Measurements from ENCODE around the gene DCTN4. TPM values are rescaled to one million over a fixed set of nuclear protein-coding genes. Genes with fewer than 3 reads are reported as not detected.
"Not testable (repeated sequence)": the region's sequence is repeated elsewhere in the genome, so short reads cannot be mapped to it uniquely, and the experiment has no call there.

Gene DCTN4
- polyA plus RNA-seq, 2 of the 4 experiments (the other 2 are of a cell fraction) = 18.7 to 38.4 TPM

GRCh38 chr5:150751096-150751891, 7.5 kb downstream of the DCTN4 start:
- Histone ChIP-seq H3K4me1 (0 out of 3 replicates have a peak, but pooled peaks cover 4% of the 10 kb centered on the region), H3K4me2 (no peak overlapping the region), H3K27ac (no peak overlapping the region), H3K9me3 (no peaks in the 10 kb centered on the region), H3K4me3 (no peak overlapping the region)
- DNase-seq (ENCODE audit: low read depth in 1 of 2, low spot score in 1 of 2) = no peak
- ATAC-seq = no peak
- POLR2A ChIA-PET = interaction anchor here (1.2 kb wide), 1 partner anchor 39 kb away, joined by 4 read pairs; no protein-coding TSS in a partner anchor
- TF ChIP-seq JUN (IDR thresholded peaks at IDR 0.05) = no peak
- TF ChIP-seq E2F6 (IDR thresholded peaks at IDR 0.05; ENCODE audit: borderline replicate concordance, low read depth) = no peak
- TF ChIP-seq SREBF2 (IDR thresholded peaks at IDR 0.05) = no peak
- TF ChIP-seq EHF (CRISPR knock-in tag; IDR thresholded peaks at IDR 0.05) = no peak
- TF ChIP-seq MAX (IDR thresholded peaks at IDR 0.05) = no peak
- no peak for TF ChIP-seq CBX2 (IDR thresholded peaks at IDR 0.05; ENCODE audit: borderline replicate concordance, low read depth)
- TF ChIP-seq POLR2AphosphoS2 (conservative IDR thresholded peaks at IDR 0.05; ENCODE audit: low read length) = no peak
- no peak for TF ChIP-seq ZSCAN20 (CRISPR knock-in tag; IDR thresholded peaks at IDR 0.05)
- TF ChIP-seq ATOH8 (CRISPR knock-in tag; IDR thresholded peaks at IDR 0.05; ENCODE audit: low read depth) = no peak
- no peak for TF ChIP-seq TP53 (CRISPR knock-in tag; IDR thresholded peaks at IDR 0.05)
- no peak for TF ChIP-seq RARB (CRISPR knock-in tag; IDR thresholded peaks at IDR 0.05)
- no peak for TF ChIP-seq RFX5 (IDR thresholded peaks at IDR 0.05)
- TF ChIP-seq HOXB5 (CRISPR knock-in tag; IDR thresholded peaks at IDR 0.05) = no peak
- no peak for TF ChIP-seq SMC3 (IDR thresholded peaks at IDR 0.05)
- TF ChIP-seq REST (IDR thresholded peaks at IDR 0.05) = no peak
- TF ChIP-seq MAZ (IDR thresholded peaks at IDR 0.05; ENCODE audit: borderline replicate concordance, low read depth, low read length) = no peak
- TF ChIP-seq PHF8 (IDR thresholded peaks at IDR 0.05; ENCODE audit: borderline replicate concordance, low read depth) = no peak
- FAIRE-seq = no peak
- CTCF ChIA-PET = interaction anchor here (0.8 to 1.0 kb wide), 2 partner anchors 11 to 27 kb away, joined by 3 to 4 read pairs; partner anchors contain the start of gene SMIM3
- 88% methylated on average over 3 of the region's 3 CpGs for WGBS (ENCODE audit: missing lambda C conversion rate)

- ATAC-seq = no peak
- Histone ChIP-seq H3K4me3 (no peak overlapping the region), H3K9me3 (no peaks in the 10 kb centered on the region), H3K4me2 (no peak overlapping the region), H3K4me1 (0 out of 3 replicates have a peak, but pooled peaks cover 4% of the 10 kb centered on the region), H3K27ac (no peak overlapping the region)
- TF ChIP-seq MAZ (IDR thresholded peaks at IDR 0.05; ENCODE audit: borderline replicate concordance, low read depth, low read length) (no peak), NR3C1 (IDR thresholded peaks at IDR 0.05) (no peak), MAX (IDR thresholded peaks at IDR 0.05) (no peak), RARB (CRISPR knock-in tag; IDR thresholded peaks at IDR 0.05) (no peak), PHF8 (IDR thresholded peaks at IDR 0.05; ENCODE audit: borderline replicate concordance, low read depth) (no peak), ZSCAN20 (CRISPR knock-in tag; IDR thresholded peaks at IDR 0.05) (no peak), CBX8 (IDR thresholded peaks at IDR 0.05) (no peak), NFE2L2 (conservative IDR thresholded peaks at IDR 0.05; ENCODE audit: low read length) (no peak), USF2 (IDR thresholded peaks at IDR 0.05) (no peak), SREBF2 (IDR thresholded peaks at IDR 0.05) (no peak), BCL3 (IDR thresholded peaks at IDR 0.05) (no peak), ATOH8 (CRISPR knock-in tag; IDR thresholded peaks at IDR 0.05; ENCODE audit: low read depth) (no peak), GATA3 (IDR thresholded peaks at IDR 0.05; ENCODE audit: borderline replicate concordance) (no peak)
- WGBS (ENCODE audit: missing lambda C conversion rate) = 86% methylated on average over 2 of the region's 2 CpGs
- DNase-seq (ENCODE audit: low read depth in 1 of 2, low spot score in 1 of 2) = no peak
- ChIA-PET POLR2A (interaction anchor here (0.8 kb wide), 1 partner anchor 8 kb away, joined by 5 read pairs; the partner anchor contains the start of gene DCTN4), CTCF (interaction anchor here (1.1 kb wide), 1 partner anchor 79 kb away, joined by 3 read pairs; no protein-coding TSS in a partner anchor)
- FAIRE-seq = no peak
Measured at GRCh38 chr5:150750469-150750868, 8.3 kb downstream of the DCTN4 start.

- H3K4me3 ChIP-seq; ATAC-seq; FAIRE-seq; H3K4me2 ChIP-seq; CTCF ChIA-PET; POLR2A ChIA-PET; DNase-seq (ENCODE audit: low read depth in 1 of 2, low spot score in 1 of 2); H3K27ac ChIP-seq; H3K4me1 ChIP-seq; H3K9me3 ChIP-seq: not testable (repeated sequence)
- WGBS (ENCODE audit: missing lambda C conversion rate) = 91% methylated on average over 7 of the region's 9 CpGs
Measured at GRCh38 chr5:150743142-150743488, 15.7 kb downstream of the DCTN4 start.
